Measurements from ENCODE around the gene MEIKIN.

The MEIKIN gene

DNA sequence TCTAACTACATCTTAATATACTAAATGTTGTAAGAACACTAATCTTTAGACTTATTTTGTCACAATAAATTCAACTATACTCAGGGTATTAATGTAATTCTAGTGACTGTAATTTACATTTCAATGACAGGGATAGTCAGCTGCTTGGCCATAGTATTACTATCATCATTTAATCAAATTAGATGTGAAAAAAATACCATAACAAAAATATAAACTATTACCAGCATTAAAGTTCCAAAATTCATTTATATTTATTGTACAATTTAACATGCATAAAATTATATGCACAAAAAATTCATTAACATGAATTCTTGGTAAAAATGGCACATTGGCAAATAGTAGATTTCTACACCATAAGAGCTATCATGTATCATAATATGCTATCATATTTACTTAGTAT is 177.6 kb downstream of the MEIKIN start:
- H3K27me3 Mint-ChIP-seq (ENCODE audit: low read depth), result no peaks in the 10 kb centered on the region
- peaks cover 5% of the 10 kb centered on the region for H3K4me1 Mint-ChIP-seq (ENCODE audit: low read depth)

DNA sequence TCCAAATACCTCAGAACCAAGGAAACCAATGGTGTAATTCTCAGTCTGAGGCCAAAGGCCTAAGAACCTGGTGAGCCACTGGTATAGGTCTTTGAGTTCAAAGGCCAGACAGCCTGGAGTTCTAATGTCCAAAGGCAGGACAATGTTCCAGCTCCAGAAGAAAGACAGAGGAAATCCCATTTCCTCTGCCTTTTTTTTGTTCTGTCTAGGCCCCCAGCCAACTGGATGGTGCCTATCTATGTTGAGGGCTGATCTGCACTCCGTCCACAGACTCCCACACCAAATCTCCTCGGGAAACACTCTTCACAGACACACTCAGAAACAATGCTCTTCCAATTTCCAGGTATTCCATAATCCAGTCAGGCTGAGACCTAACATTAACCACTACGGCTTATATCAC is 178.8 kb downstream of the MEIKIN start:
- Mint-ChIP-seq H3K4me1 (ENCODE audit: low read depth) (peaks cover 5% of the 10 kb centered on the region), H3K36me3 (ENCODE audit: low read depth) (peaks cover 23% of the 10 kb centered on the region), H3K27me3 (ENCODE audit: low read depth) (no peaks in the 10 kb centered on the region), H3K27ac (no peak overlapping the region), H3K4me3 (no peak overlapping the region), H3K9me3 (peaks cover 20% of the 10 kb centered on the region)

More for the DNA sequence above, 177.6 kb downstream of the MEIKIN start:
- Mint-ChIP-seq H3K4me3 (no peak overlapping the region), H3K36me3 (ENCODE audit: low read depth) (peaks cover 18% of the 10 kb centered on the region), H3K9me3 (peaks cover 15% of the 10 kb centered on the region), H3K27ac (no peak overlapping the region)

DNA sequence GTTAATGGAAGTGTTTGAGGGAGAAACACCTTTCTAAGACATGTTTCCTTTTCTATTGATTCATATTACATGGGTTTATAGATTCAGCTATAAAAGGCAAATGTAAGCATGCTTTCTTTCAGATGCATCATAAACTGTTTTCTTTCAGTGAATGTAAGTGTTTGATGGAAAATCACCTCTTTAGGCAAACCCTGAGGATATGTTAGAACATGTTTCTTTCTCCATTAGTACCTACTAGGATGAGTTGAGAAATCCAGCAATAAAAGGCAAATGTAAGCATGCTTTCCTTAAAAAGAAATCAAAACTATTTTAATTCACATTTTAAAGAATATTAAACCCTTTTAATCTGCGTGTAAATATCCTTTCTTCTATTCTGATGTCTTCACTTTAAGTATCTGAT is 180.2 kb downstream of the MEIKIN start:
- no peak overlapping the region for H3K4me3 Mint-ChIP-seq
- H3K4me1 Mint-ChIP-seq (ENCODE audit: low read depth), result peaks cover 3% of the 10 kb centered on the region
- peaks cover 23% of the 10 kb centered on the region for H3K36me3 Mint-ChIP-seq (ENCODE audit: low read depth)
- H3K9me3 Mint-ChIP-seq, result peaks cover 20% of the 10 kb centered on the region
- H3K27ac Mint-ChIP-seq, result no peak overlapping the region
- no peaks in the 10 kb centered on the region for H3K27me3 Mint-ChIP-seq (ENCODE audit: low read depth)

DNA sequence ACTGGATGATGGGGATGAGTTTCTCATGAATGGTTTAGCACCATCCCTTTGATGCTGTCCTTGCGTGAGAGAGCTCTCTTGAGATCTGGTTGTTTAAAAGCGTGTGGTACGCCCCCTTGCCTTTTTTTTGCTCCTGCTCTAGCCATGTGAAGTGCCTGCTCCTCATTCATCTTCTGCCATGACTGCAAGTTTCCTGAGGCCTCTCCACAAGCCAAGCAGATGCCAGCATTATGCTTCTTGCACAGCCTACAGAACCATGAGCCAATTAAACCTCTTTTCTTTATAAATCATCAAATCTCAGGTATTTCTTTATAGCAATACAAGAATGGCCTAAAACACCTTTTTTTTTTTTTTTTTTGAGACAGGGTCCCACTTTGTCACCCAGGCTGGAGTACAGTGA is 181.5 kb downstream of the MEIKIN start:
- H3K36me3 Mint-ChIP-seq (ENCODE audit: low read depth), result peaks cover 24% of the 10 kb centered on the region
- peaks cover 20% of the 10 kb centered on the region for H3K9me3 Mint-ChIP-seq
- no peaks in the 10 kb centered on the region for H3K27me3 Mint-ChIP-seq (ENCODE audit: low read depth)
- H3K4me3 Mint-ChIP-seq, result no peak overlapping the region
- peaks cover 7% of the 10 kb centered on the region for H3K4me1 Mint-ChIP-seq (ENCODE audit: low read depth)
- H3K27ac Mint-ChIP-seq, result no peak overlapping the region

DNA sequence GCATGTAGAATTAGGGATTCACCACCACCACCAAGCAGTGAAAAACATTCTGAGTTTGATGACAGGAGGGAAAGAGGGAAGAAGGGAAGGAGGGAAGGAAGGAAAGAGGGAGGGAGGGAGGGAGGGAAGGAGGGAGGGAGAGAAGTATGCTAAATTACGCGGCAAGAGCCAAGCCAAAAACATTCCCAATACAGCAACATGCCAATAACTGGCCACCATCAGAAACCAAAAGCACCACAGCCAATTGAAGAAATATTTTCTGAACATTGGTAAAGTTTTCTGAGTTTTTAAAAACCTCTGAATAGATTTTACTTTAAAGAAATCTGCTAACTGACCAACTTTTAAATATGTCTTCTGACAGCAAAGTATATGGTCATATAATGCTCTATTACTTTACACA is 184.7 kb downstream of the MEIKIN start:
- H3K36me3 Mint-ChIP-seq (ENCODE audit: low read depth), result peaks cover 23% of the 10 kb centered on the region

DNA sequence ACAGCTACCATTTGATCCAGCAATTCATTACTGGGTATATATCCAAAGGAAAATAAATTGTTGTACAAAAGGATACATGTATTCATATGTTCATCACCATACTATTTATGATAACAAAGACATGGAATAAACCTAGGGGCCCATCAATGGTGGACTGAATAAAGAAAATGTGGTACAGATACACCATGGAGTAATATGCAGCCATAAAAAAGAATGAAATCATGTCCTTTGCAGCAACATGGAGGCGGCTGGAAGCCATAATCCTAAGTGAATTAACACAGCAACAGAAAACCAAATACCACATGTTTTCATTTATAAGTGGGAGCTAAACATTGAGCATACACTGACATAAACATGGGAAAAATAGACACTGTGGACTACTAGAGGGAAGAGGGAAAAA is 185.8 kb downstream of the MEIKIN start:
- Mint-ChIP-seq H3K4me3 (no peak overlapping the region), H3K27ac (no peak overlapping the region), H3K4me1 (ENCODE audit: low read depth) (peaks cover 11% of the 10 kb centered on the region), H3K9me3 (peaks cover 8% of the 10 kb centered on the region), H3K36me3 (ENCODE audit: low read depth) (peaks cover 20% of the 10 kb centered on the region), H3K27me3 (ENCODE audit: low read depth) (no peaks in the 10 kb centered on the region)

More for the DNA sequence above, 184.7 kb downstream of the MEIKIN start:
- Mint-ChIP-seq H3K4me3 (no peak overlapping the region), H3K27ac (no peak overlapping the region), H3K27me3 (ENCODE audit: low read depth) (no peaks in the 10 kb centered on the region), H3K9me3 (peaks cover 15% of the 10 kb centered on the region), H3K4me1 (ENCODE audit: low read depth) (peaks cover 10% of the 10 kb centered on the region)

DNA sequence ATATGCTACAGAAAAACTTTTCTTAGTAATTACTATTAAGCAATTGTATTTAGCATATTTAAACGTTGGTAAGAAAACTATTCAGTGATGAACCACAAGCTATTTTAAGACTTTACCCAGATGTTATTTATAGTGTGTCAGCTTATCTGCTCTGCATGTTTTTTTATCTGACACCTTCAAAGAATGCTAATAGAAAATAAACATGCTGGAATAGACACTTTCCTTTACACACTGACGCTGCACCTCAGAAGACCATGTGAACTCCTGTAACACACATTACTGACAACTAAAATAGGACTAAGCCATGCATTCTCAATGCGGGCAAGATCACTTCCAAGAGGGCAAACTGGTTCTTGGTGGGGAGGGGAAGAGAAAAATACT is 187.0 kb downstream of the MEIKIN start:
- H3K9me3 Mint-ChIP-seq, result peaks cover 6% of the 10 kb centered on the region

DNA sequence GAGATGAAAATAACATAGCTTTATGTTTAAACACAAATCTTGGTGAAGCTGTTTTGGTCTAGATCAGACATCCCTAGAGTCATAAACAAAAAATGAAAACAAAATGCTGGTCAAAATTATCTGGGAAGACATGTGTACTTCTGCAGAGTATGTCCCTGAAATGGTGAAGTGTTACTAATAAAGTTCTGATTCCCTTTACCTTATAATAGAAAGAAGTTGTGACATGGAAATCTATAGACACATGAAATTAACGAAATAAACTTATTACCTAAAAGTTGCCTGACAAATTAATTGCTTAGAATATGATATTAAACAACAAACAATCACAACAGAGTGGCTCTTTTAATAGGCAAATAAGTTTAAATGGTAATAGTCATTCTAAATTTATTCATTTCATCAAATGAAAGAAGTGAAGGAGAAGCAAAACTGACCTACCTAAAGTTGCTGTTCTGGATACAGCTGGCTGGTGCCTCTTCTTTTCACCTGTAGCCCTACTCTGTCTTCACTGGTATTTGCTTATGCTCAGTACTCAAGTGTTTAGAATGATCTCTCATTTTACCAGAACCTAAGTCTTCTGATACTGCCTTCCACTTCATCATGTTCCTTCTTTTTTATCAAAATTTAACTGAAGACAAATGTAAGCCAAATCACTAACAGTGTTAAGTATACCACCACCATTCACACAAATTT is 187.5 kb downstream of the MEIKIN start:
- no peaks in the 10 kb centered on the region for H3K27me3 Mint-ChIP-seq (ENCODE audit: low read depth)
- no peak overlapping the region for H3K4me3 Mint-ChIP-seq
- peaks cover 15% of the 10 kb centered on the region for H3K4me1 Mint-ChIP-seq (ENCODE audit: low read depth)
- peaks cover 11% of the 10 kb centered on the region for H3K36me3 Mint-ChIP-seq (ENCODE audit: low read depth)
- H3K27ac Mint-ChIP-seq, result no peak overlapping the region
- H3K9me3 Mint-ChIP-seq, result peaks cover 6% of the 10 kb centered on the region

More for the DNA sequence above, 187.0 kb downstream of the MEIKIN start:
- Mint-ChIP-seq H3K36me3 (ENCODE audit: low read depth) (peaks cover 13% of the 10 kb centered on the region), H3K4me3 (no peak overlapping the region), H3K4me1 (ENCODE audit: low read depth) (peaks cover 15% of the 10 kb centered on the region), H3K27ac (no peak overlapping the region), H3K27me3 (ENCODE audit: low read depth) (no peaks in the 10 kb centered on the region)

Measured in T-helper 1 cell treated with Interleukin-12 subunit alpha and Interleukin-12 subunit beta and Interleukin-4 antibody, amounts not matched to agents 30 μg/mL and 1 μg/mL, for 36 hours (primary cell).